HepG2 (cell line): ENCODE measurements around the gene PAIP1. TPM values are rescaled to one million over a fixed set of nuclear protein-coding genes. Genes with fewer than 3 reads are reported as not detected.
"Not testable (repeated sequence)": the region's sequence is repeated elsewhere in the genome, so short reads cannot be mapped to it uniquely, and the experiment has no call there.

Source experiments
- ATAC-seq: fragments of 200-7000 bp; cut with Tn5 transposase; 3 replicates; pipeline ENCODE4 v1.9.1; 2020; ENCODE audit warnings: mild to moderate bottlenecking, moderate library complexity
- BruUV-seq: library from RNA; stranded (reverse); fragments of 400-500 nt; replicated peaks from 2 replicates; lab custom pipeline; 2021; lab: Mats Ljungman, UMichigan
- CTCF ChIA-PET: fragments of 300-600 bp; formaldehyde crosslinking; extraction: SDS; loops from one replicate; lab custom pipeline; 2021; ENCODE audit warnings: low total read pairs, inconsistent platforms, low intra/inter-chr PET ratio; lab: Yijun Ruan, JAX
- POLR2A ChIA-PET: fragments of 350-600 bp; sonication (Branson Sonifier 250); formaldehyde crosslinking; loops from one replicate; lab custom pipeline; 2020; ENCODE audit warnings: antibody characterized with exemption, inconsistent platforms; lab: Yijun Ruan, JAX
- DNase-seq: peaks from one replicate; pipeline ENCODE4 v3.0.0-alpha.2; 2015; ENCODE audit warnings: low spot score
- FAIRE-seq: peaks from 3 replicates; lab custom pipeline; 2011; peaks lifted over from hg19 to GRCh38; lab: Jason Lieb, UNC
- H2AFZ ChIP-seq: one replicate; pipeline ENCODE4 v1.6.1; 2011; ENCODE audit warnings: low read length, inconsistent platforms
- H3K27ac ChIP-seq: fragments of 300-600 bp; 3 replicates; pipeline ENCODE4 v1.8.0; 2011; ENCODE audit warnings: mixed run types, mild to moderate bottlenecking, mixed read lengths, low read length, inconsistent platforms; ENCODE audit not compliant: insufficient read depth; ENCODE audit errors: extremely low read length
- H3K27me3 ChIP-seq, 2 experiments: fragments of 200-600 bp in 1 of 2; 2 replicates in 1 of 2; 3 replicates in 1 of 2; pipeline versions ENCODE4 v1.6.0 to v1.8.0; 2011; ENCODE audit warnings: low read length in 2 of 2, mild to moderate bottlenecking in 2 of 2, moderate library complexity in 2 of 2, inconsistent platforms in 1 of 2; ENCODE audit not compliant: insufficient read depth in 2 of 2, control insufficient read depth in 1 of 2
- H3K36me3 ChIP-seq, 2 experiments: fragments of 200-600 bp in 1 of 2; replicated peaks in 1 of 2; 2 replicates in 1 of 2; 3 replicates in 1 of 2; pipeline versions ENCODE4 v1.5.1 to v1.8.0; 2011; ENCODE audit warnings: low read length in 2 of 2, inconsistent platforms in 1 of 2; ENCODE audit not compliant: insufficient read depth in 2 of 2, control insufficient read depth in 1 of 2
- H3K4me1 ChIP-seq: 2 replicates; pipeline ENCODE4 v1.5.1; 2012; ENCODE audit warnings: low read length, inconsistent platforms; ENCODE audit not compliant: insufficient read depth
- H3K4me2 ChIP-seq: 2 replicates; pipeline ENCODE4 v1.6.0; 2011; ENCODE audit warnings: low read depth, low read length, inconsistent platforms
- H3K4me3 ChIP-seq, 3 experiments: fragments of 200-600 bp in 1 of 3; sonication (generic), shearing (Covaris generic) in 1 of 3; replicated peaks in 1 of 3; 2 replicates each; pipeline ENCODE4 v1.5.1; 2011 to 2016; ENCODE audit warnings: low read length in 3 of 3, inconsistent platforms in 2 of 3, low read depth in 2 of 3, mild to moderate bottlenecking in 2 of 3, control low read depth in 1 of 3, mixed read lengths in 1 of 3; ENCODE audit not compliant: insufficient read depth in 1 of 3
- H3K79me2 ChIP-seq: one replicate; pipeline ENCODE4 v1.6.1; 2011; ENCODE audit warnings: low read length, inconsistent platforms; ENCODE audit not compliant: insufficient read depth
- H3K9ac ChIP-seq: 2 replicates; pipeline ENCODE4 v1.6.0; 2011; ENCODE audit warnings: mild to moderate bottlenecking, low read depth, low read length, inconsistent platforms; ENCODE audit not compliant: insufficient read depth
- H3K9me3 ChIP-seq: 2 replicates; pipeline ENCODE4 v1.5.1; 2012; ENCODE audit warnings: mild to moderate bottlenecking, low read length
- H4K20me1 ChIP-seq: 2 replicates; pipeline ENCODE4 v1.6.0; 2011; ENCODE audit warnings: inconsistent platforms, mild to moderate bottlenecking, low read length, moderate library complexity; ENCODE audit not compliant: insufficient read depth
- ESRRA ChIP-seq: sonication (generic); formaldehyde crosslinking; IDR thresholded peaks from 2 replicates; pipeline ENCODE4 v1.5.1; 2020; ENCODE audit warnings: mild to moderate bottlenecking, low read depth, missing genetic modification reagents
- GABPA ChIP-seq, 2 experiments: IDR thresholded peaks; 2 replicates each; pipeline ENCODE4 v1.6.1; 2011 to 2016; ENCODE audit warnings: low read depth in 2 of 2, low read length in 1 of 2, missing biosample characterization in 1 of 2, missing genetic modification characterization in 1 of 2
- TOE1 ChIP-seq: sonication (generic); formaldehyde crosslinking; IDR thresholded peaks from 2 replicates; pipeline ENCODE4 v1.4.0; 2020; ENCODE audit warnings: mild to moderate bottlenecking, missing genetic modification reagents
- ZHX1 ChIP-seq: sonication (generic); formaldehyde crosslinking; IDR thresholded peaks from 2 replicates; pipeline ENCODE4 v1.8.1; 2022; ENCODE audit warnings: low read depth, mild to moderate bottlenecking, missing genetic modification reagents
- WGBS: methylation state at CpG from one replicate; pipeline ENCODE4 v1.1.6; 2017; ENCODE audit warnings: low lambda C conversion rate; 5-methylcytosine and 5-hydroxymethylcytosine counted together
- in situ Hi-C: cut with HindIII; loops from 2 replicates; pipeline ENCODE4 v1.10.0; 2017; ENCODE audit warnings: low pct_unique_long_range_greater_than_20kb; ENCODE audit not compliant: extremely low pct_ligation_motif_present
- intact Hi-C: fragments of 100-400 bp; cut with micrococcal nuclease; formaldehyde crosslinking; loops from one replicate; pipeline ENCODE4 v1.10.0; 2022; ENCODE audit not compliant: unreplicated experiment
- polyA plus RNA-seq, 8 experiments: library from polyadenylated mRNA; depleted of rRNA in 3 of 8; stranded (reverse) in 7 of 8; unstranded in 1 of 8; fragments of >200 nt; fragmentation: Illumina TruSeq in 4 of 8; extraction: Trizol in 4 of 8; gene quantifications; 2 replicates each; pipeline versions ENCODE4 v1.2.1 to v1.2.3, GENCODE V29; 2011 to 2016; ENCODE audit warnings: low read depth in 4 of 8, missing spikeins in 1 of 8, mixed read lengths in 1 of 8; ENCODE audit not compliant: insufficient read depth in 1 of 8
- total RNA-seq, 5 experiments: library from RNA; depleted of rRNA; stranded (reverse); fragments of >200 nt; fragmentation: Illumina TruSeq; extraction: Trizol; gene quantifications; 2 replicates each; pipeline ENCODE4 v1.2.3, GENCODE V29; 2016; ENCODE audit warnings: low read depth in 1 of 5
- TF ChIP-seq, protein P1 (sequence below): IDR thresholded peaks from 2 replicates; pipeline ENCODE4 v1.6.1; 2012; ENCODE audit warnings: low read depth, low read length, improper control_type of control experiment
- TF ChIP-seq, protein P2 (sequence below): IDR thresholded peaks from 2 replicates; pipeline ENCODE4 v1.6.1; 2012; ENCODE audit warnings: inconsistent platforms

The PAIP1 gene
- total and polyA plus RNA-seq, 2 of the 13 experiments (the other 11 are each of a cell fraction or from before 2014, with no cell fraction given), result 96.6 to 116 TPM

DNA sequence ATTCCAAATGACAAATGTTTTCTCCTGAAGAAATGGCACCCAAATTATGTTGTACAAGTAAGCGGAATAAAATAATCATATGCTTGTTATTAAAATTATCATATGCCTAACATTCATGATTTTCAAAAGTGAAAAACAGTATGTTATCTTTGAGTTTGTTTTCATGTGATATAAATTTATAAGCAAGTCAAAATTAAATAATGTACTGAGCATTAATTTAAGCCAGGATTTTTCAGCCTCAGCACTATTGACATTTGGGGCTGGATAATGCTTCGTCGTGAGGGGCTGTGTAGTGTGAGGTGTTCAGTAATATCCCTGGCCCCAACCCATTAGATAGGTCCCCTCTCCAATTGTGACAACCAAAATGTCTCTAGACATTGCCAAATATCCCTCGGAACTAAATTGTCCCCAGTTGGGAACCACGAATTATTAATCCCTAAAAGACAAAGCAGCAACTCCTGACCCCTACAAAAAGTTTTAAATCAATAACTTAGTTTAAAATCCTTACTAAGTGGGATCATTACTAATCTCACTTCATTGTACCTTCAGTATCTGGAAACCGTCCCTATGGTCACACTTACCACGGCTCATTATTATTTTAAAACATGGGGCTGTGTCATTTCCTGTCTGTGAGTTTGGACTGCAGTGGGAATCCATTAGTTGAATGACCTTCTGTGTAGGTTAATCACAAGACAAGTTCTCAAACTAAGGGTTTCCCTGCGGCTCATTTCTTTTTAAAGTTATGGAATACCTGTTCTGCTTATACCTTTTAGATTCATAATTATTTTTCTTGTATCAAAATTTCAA is 44.8 kb upstream of the PAIP1 start (continued):
- TF ChIP-seq, protein P1, sequence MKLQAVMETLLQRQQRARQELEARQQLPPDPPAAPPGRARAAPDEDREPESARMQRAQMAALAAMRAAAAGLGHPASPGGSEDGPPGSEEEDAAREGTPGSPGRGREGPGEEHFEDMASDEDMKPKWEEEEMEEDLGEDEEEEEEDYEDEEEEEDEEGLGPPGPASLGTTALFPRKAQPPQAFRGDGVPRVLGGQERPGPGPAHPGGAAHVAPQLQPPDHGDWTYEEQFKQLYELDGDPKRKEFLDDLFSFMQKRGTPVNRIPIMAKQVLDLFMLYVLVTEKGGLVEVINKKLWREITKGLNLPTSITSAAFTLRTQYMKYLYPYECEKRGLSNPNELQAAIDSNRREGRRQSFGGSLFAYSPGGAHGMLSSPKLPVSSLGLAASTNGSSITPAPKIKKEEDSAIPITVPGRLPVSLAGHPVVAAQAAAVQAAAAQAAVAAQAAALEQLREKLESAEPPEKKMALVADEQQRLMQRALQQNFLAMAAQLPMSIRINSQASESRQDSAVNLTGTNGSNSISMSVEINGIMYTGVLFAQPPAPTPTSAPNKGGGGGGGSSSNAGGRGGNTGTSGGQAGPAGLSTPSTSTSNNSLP, result no peak
- TF ChIP-seq ZHX1 (CRISPR knock-in tag), result no peak
- 0 out of 2 replicates have a peak, but pooled peaks have one; percentile 46 for TF ChIP-seq TOE1 (CRISPR knock-in tag)
- TF ChIP-seq, protein P2, sequence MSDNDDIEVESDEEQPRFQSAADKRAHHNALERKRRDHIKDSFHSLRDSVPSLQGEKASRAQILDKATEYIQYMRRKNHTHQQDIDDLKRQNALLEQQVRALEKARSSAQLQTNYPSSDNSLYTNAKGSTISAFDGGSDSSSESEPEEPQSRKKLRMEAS, result no peak
- TF ChIP-seq GABPA (IDR thresholded peaks at IDR 0.05; ENCODE audit: low read depth, low read length), result no peak
- peak; percentile 55 for TF ChIP-seq GABPA (CRISPR knock-in tag; IDR thresholded peaks at IDR 0.05; ENCODE audit: low read depth)
- TF ChIP-seq ESRRA (CRISPR knock-in tag), result 0 out of 2 replicates have a peak, but pooled peaks have one; percentile 31

GRCh38 chr5:43598927-43599326 is 42.0 kb upstream of the PAIP1 start:
- in situ Hi-C loops, result not testable (repeated sequence)

More at GRCh38 chr5:43598927-43599326, 42.0 kb upstream of the PAIP1 start:
- H3K27ac ChIP-seq, POLR2A ChIA-PET, H3K36me3 ChIP-seq, H3K27me3 ChIP-seq, BruUV-seq, ATAC-seq, H3K4me2 ChIP-seq, H3K9ac ChIP-seq, H4K20me1 ChIP-seq, CTCF ChIA-PET, intact Hi-C loops, DNase-seq, H3K4me3 ChIP-seq, FAIRE-seq, H2AFZ ChIP-seq, H3K9me3 ChIP-seq: not testable (repeated sequence)
- H3K79me2 ChIP-seq, result peaks cover 25% of the 10 kb centered on the region
- H3K4me1 ChIP-seq, result peaks cover 24% of the 10 kb centered on the region
- WGBS, result 100% methylated on average over 1 of the region's 1 CpG
